Skeletal muscle cell (primary cell): ENCODE measurements around the gene CAT.

Experiments
- DNase-seq: peaks from one replicate; pipeline ENCODE4 v3.0.0-alpha.2; 2010; ENCODE audit warnings: low read depth
- H3K4me3 ChIP-seq: 2 replicates; pipeline ENCODE4 v1.5.1; 2011; ENCODE audit warnings: low read depth, mild to moderate bottlenecking, control low read depth, low read length, moderate library complexity

The CAT gene

GRCh38 chr11:34513682-34514449, 75.1 kb downstream of the CAT start, which contains the start of gene ELF5:
Gene ELF5, minus strand, starts transcription at chr11:34513794. Its CDS starts 8,045 bp downstream, at chr11:34505749.
- H3K4me3 ChIP-seq = no peak within 1 kb of the TSS
- no peak for DNase-seq

GRCh38 chr11:34514597-34514996, 75.9 kb downstream of the CAT start:
- DNase-seq = no peak
- H3K4me3 ChIP-seq = no peak overlapping the region

DNA sequence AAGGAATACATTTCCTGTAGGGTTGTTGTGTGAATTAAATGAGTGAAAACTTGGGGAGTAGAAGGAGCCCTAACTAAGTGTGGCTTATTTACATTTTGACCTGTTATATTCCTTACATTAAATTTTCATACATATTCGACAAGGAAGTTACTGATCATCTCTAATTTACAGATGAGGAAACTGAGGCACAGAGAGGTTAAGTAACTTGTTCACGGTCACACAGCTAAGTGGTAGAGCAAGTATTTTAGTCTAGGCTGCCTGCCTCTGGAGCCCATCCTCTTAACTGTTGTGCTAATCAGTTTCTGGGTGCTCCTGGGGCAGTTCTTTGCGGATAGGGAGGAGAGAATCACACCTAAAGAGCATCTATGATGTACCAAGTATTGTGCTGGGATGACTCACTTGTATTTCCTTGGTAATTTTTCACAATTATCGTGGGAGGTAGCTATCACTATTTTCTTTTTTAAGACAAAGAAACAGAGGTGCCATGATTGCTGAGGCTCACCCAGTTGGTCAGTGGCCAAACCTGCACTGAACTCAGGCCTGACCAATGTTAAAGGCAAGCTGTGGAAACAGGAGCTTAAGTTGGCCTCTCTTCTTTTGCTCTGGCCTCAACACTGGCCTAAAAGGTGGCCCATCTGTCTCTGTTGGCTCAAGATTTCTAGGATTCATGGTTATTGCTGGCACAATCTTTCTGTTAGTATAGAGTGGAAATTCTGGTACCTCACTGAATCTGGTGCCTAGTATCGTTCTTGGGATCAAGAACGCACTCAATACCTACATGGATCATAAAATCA, 77.7 kb downstream of the CAT start:
- H3K4me3 ChIP-seq = no peak overlapping the region
- no peak for DNase-seq

- no peak overlapping the region for H3K4me3 ChIP-seq
- DNase-seq = no peak
These were observed 81.0 kb downstream of the CAT start for GRCh38 chr11:34519595-34520235.

GRCh38 chr11:34521265-34521664, 82.5 kb downstream of the CAT start:
- no peak for DNase-seq
- no peak overlapping the region for H3K4me3 ChIP-seq
